ENCODE measurements around the gene BNC2. TPM values are rescaled to one million over a fixed set of nuclear protein-coding genes. Genes with fewer than 3 reads are reported as not detected.

Gene BNC2
- total and polyA plus RNA-seq, 2 donors (not counting 1 experiment from before 2014, with no cell fraction given): 34.7 to 39.1 TPM

DNA sequence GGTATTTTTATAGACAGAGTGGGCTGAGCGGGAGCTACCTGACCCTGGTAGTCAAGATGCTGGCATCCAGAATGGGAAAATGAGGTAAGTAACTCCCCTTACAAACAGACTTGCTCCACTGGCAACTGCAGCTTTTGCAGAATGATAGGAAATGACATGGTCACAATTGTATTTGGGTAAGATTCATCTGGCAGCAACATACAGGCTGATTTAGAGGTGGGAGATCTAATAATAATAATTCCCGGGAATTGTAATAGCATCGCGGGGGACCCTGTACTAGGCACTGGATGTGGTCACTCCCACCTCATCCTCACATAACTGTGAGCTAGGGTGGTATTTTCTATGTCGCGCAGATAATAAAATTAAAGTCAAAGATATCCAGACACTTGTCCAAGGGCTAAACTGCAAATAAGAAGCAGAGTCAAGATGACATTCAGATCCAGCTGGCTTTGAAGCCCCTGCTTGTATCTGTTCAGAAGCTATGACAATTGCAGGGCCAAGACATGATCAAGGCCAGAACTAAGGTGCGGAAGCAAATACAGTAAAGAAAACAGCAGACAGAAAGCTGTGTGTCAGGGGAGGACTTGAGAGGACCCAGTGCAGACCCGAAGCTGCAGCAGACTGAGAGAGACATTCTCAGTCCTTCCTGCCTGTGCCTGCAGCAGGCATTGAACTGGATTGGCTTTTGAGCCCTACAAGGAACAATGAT lies 507.2 kb downstream of the BNC2 start:
- H3K27ac ChIP-seq (ENCODE audit: insufficient read depth, low read length): no peak overlapping the region
- H3K9me3 ChIP-seq (ENCODE audit: control insufficient read depth, insufficient read depth, low read depth, low read length): no peaks in the 10 kb centered on the region
- H2AFZ ChIP-seq (ENCODE audit: low read length): no peak overlapping the region
- no peak overlapping the region for H3K9ac ChIP-seq (ENCODE audit: insufficient read depth, low read length)
- no peaks in the 10 kb centered on the region for H3K79me2 ChIP-seq (ENCODE audit: control insufficient read depth, insufficient read depth, low read length)
- H3K4me1 ChIP-seq (ENCODE audit: control insufficient read depth, extremely low read depth, insufficient read depth, low read length): peaks cover 3% of the 10 kb centered on the region
- no peak for DNase-seq (ENCODE audit: low read depth in 2 of 2)
- H3K4me3 ChIP-seq (replicated peaks in 1 of 4; ENCODE audit: control extremely low read depth in 1 of 4, insufficient read depth in 1 of 4, low read depth in 3 of 4, low read length in 4 of 4): no peak overlapping the region
- H3K27me3 ChIP-seq (ENCODE audit: control insufficient read depth, insufficient read depth, low read length): no peaks in the 10 kb centered on the region
- no peaks in the 10 kb centered on the region for H4K20me1 ChIP-seq (ENCODE audit: control insufficient read depth, extremely low read depth, insufficient read depth, low read length)
- no peaks in the 10 kb centered on the region for H3K36me3 ChIP-seq (ENCODE audit: control insufficient read depth, insufficient read depth, low read length)
- TF ChIP-seq, protein P1, sequence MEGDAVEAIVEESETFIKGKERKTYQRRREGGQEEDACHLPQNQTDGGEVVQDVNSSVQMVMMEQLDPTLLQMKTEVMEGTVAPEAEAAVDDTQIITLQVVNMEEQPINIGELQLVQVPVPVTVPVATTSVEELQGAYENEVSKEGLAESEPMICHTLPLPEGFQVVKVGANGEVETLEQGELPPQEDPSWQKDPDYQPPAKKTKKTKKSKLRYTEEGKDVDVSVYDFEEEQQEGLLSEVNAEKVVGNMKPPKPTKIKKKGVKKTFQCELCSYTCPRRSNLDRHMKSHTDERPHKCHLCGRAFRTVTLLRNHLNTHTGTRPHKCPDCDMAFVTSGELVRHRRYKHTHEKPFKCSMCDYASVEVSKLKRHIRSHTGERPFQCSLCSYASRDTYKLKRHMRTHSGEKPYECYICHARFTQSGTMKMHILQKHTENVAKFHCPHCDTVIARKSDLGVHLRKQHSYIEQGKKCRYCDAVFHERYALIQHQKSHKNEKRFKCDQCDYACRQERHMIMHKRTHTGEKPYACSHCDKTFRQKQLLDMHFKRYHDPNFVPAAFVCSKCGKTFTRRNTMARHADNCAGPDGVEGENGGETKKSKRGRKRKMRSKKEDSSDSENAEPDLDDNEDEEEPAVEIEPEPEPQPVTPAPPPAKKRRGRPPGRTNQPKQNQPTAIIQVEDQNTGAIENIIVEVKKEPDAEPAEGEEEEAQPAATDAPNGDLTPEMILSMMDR (conservative IDR thresholded peaks at IDR 0.05 in 1 of 2, IDR thresholded peaks at IDR 0.05 in 1 of 2; ENCODE audit: low read depth in 1 of 2, low read length in 2 of 2): no peak
- no peak for TF ChIP-seq EZH2 (IDR thresholded peaks at IDR 0.05; ENCODE audit: low read length, missing control alignments)
- H3K4me2 ChIP-seq (ENCODE audit: extremely low read depth, insufficient read depth, low read length): no peak overlapping the region

DNA sequence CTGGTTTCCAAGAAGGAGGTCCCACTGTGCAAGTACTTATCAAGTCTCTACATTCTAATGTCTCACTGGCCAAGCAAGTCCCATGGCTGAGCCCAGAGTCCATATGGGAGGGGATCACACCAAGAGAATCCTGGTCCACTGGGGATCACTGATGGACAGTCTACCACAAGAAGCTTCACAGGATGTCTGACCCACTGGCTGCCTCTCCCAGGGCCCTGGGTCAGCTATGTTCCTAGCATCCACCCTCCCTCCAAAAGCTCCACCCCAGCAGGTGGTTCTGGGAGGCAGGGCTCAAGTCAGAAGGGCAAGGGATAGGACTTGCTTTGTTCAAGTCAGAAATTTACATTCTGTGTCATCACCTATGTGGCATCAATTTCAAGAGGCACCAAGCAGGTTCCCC lies 508.5 kb downstream of the BNC2 start:
- Histone ChIP-seq H3K9me3 (ENCODE audit: control insufficient read depth, insufficient read depth, low read depth, low read length) (no peaks in the 10 kb centered on the region), H3K27me3 (ENCODE audit: control insufficient read depth, insufficient read depth, low read length) (no peaks in the 10 kb centered on the region), H4K20me1 (ENCODE audit: control insufficient read depth, extremely low read depth, insufficient read depth, low read length) (no peaks in the 10 kb centered on the region), H3K27ac (ENCODE audit: insufficient read depth, low read length) (no peak overlapping the region), H3K4me1 (ENCODE audit: control insufficient read depth, extremely low read depth, insufficient read depth, low read length) (no peaks in the 10 kb centered on the region), H3K79me2 (ENCODE audit: control insufficient read depth, insufficient read depth, low read length) (no peaks in the 10 kb centered on the region), H3K36me3 (ENCODE audit: control insufficient read depth, insufficient read depth, low read length) (no peaks in the 10 kb centered on the region), H2AFZ (ENCODE audit: low read length) (no peak overlapping the region), H3K4me3 (replicated peaks in 1 of 4; ENCODE audit: control extremely low read depth in 1 of 4, insufficient read depth in 1 of 4, low read depth in 3 of 4, low read length in 4 of 4) (no peak overlapping the region), H3K9ac (ENCODE audit: insufficient read depth, low read length) (no peak overlapping the region), H3K4me2 (ENCODE audit: extremely low read depth, insufficient read depth, low read length) (no peak overlapping the region)
- no peak for DNase-seq (ENCODE audit: low read depth in 2 of 2)
- TF ChIP-seq EZH2 (IDR thresholded peaks at IDR 0.05; ENCODE audit: low read length, missing control alignments): no peak
- TF ChIP-seq, protein P1 (conservative IDR thresholded peaks at IDR 0.05 in 1 of 2, IDR thresholded peaks at IDR 0.05 in 1 of 2; ENCODE audit: low read depth in 1 of 2, low read length in 2 of 2): no peak

GRCh38 chr9:16361118-16361517 lies 509.4 kb downstream of the BNC2 start:
- H3K4me1 ChIP-seq (ENCODE audit: control insufficient read depth, extremely low read depth, insufficient read depth, low read length): no peaks in the 10 kb centered on the region
- H3K4me2 ChIP-seq (ENCODE audit: extremely low read depth, insufficient read depth, low read length): no peak overlapping the region
- no peaks in the 10 kb centered on the region for H3K9me3 ChIP-seq (ENCODE audit: control insufficient read depth, insufficient read depth, low read depth, low read length)
- H3K36me3 ChIP-seq (ENCODE audit: control insufficient read depth, insufficient read depth, low read length): no peaks in the 10 kb centered on the region
- H3K79me2 ChIP-seq (ENCODE audit: control insufficient read depth, insufficient read depth, low read length): no peaks in the 10 kb centered on the region
- no peak overlapping the region for H3K27ac ChIP-seq (ENCODE audit: insufficient read depth, low read length)
- no peak for TF ChIP-seq EZH2 (IDR thresholded peaks at IDR 0.05; ENCODE audit: low read length, missing control alignments)
- TF ChIP-seq, protein P1 (conservative IDR thresholded peaks at IDR 0.05 in 1 of 2, IDR thresholded peaks at IDR 0.05 in 1 of 2; ENCODE audit: low read depth in 1 of 2, low read length in 2 of 2): no peak
- no peak overlapping the region for H2AFZ ChIP-seq (ENCODE audit: low read length)
- peak in 1 of 2 donors; percentile 56 for DNase-seq (ENCODE audit: low read depth in 2 of 2)
- H4K20me1 ChIP-seq (ENCODE audit: control insufficient read depth, extremely low read depth, insufficient read depth, low read length): no peaks in the 10 kb centered on the region
- no peak overlapping the region for H3K4me3 ChIP-seq (replicated peaks in 1 of 4; ENCODE audit: control extremely low read depth in 1 of 4, insufficient read depth in 1 of 4, low read depth in 3 of 4, low read length in 4 of 4)
- no peak overlapping the region for H3K9ac ChIP-seq (ENCODE audit: insufficient read depth, low read length)
- H3K27me3 ChIP-seq (ENCODE audit: control insufficient read depth, insufficient read depth, low read length): no peaks in the 10 kb centered on the region

Measured in fibroblast of lung (primary cell).